Activated gamma-delta T cell treated with anti-CD3 and anti-CD28 coated beads, Interleukin-2, amount 50 U/mL, for 16 hours (primary cell): ENCODE measurements around the gene SLC6A6.

Source experiments
- DNase-seq: peaks from one replicate; pipeline ENCODE4 v3.0.0-alpha.2; 2020; ENCODE audit warnings: low read depth

SLC6A6 gene

DNA sequence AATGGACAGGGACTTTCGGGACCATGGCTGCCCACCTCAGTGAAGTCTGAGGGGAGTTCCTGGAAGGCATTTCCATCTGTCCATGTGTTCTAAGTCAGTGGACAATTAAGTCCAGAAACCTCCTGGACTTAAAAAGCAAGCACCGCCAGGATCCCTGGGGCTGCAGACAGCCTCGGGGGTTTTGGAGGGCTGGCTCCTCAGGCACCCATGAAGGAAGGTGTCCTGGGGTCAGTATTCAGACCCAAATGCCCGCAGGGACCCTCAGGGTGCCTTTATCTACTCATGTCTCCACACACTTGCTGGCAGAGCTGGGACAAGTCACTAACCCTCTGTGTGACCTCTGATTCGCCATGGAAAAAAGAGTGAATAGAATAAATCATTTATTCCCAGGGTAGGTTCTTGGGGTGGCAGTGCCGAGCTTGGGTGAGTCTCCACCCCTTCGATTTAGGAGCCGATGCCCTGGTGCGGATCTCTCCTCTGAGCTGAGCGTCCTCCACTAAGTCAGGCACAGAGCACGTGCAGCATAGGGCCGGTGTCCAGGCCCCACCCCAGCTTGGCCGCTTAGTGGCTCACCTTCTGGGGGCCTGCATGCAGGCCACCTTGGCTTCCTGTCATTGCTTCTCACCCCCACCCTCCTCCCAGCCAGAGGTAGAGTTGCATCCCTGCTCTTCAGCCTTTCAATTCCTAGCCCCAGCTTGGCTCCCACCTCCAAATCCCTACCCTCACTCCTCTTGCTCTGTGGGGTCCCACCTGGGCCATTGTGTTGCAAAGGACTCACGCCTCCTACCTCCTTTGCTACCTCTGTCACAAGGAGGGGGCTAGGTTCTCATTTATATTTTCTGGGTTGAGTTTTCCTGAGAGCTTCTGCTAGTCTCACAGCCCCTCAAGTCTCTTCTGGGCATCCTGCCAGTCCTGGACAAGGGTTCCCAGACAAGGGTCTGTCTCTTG lies 19.9 kb downstream of the SLC6A6 start:
- DNase-seq, result no peak

- DNase-seq, result no peak
Observed at GRCh38 chr3:14423197-14423743, 20.9 kb downstream of the SLC6A6 start.

GRCh38 chr3:14423963-14424362 lies 21.6 kb downstream of the SLC6A6 start:
- no peak for DNase-seq

- peak; percentile 47 for DNase-seq
Observed at GRCh38 chr3:14424711-14425580, 22.5 kb downstream of the SLC6A6 start.

- DNase-seq, result no peak
Observed at GRCh38 chr3:14425581-14426304, 23.3 kb downstream of the SLC6A6 start.

GRCh38 chr3:14426305-14426620 lies 23.9 kb downstream of the SLC6A6 start:
- no peak for DNase-seq

DNA sequence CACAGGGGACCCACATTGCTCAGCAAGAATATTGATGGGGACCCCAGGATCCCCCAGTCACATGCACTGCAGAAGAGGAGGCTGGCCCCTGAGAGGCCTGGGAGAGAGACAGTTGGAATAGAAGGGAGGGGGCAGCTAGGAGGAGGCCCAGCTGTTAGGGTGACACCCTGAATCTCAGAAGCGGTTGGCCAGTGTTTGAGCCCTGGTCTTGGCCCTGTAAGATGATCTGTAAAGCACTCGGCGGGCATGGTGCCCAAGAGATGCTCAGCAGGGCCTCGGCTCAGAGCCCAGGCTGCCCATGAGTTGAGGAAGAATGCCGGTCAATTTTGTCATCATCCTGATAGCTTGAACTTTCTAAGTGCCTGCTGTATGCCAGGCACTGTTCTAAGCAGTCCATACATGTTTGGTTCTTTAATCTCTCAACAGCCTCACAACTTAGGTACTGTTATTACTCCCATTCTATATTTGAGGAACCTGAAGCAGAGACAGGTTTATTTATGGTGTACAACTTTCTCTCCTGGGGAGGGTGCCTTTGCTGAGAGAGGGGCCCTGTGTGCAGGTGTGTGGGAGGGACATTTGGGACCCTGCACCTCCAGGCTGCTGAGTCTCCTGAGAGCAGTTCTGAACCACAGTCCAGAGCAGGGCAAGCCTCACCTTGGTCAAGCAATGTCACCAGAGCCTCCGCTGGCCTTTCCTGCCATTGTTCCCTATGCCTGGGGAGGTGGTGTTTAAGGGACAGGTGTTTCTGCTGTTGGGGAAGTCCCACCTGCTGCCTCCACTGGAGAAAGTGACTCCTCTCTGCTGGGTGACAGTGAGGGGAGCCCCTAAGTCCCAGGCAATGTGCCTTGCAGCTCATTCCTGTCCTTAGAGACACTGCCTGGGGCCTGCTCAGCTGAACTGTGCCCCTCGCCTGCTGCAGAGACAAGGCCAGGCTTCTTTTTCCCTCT lies 26.0 kb downstream of the SLC6A6 start:
- DNase-seq, result no peak

DNA sequence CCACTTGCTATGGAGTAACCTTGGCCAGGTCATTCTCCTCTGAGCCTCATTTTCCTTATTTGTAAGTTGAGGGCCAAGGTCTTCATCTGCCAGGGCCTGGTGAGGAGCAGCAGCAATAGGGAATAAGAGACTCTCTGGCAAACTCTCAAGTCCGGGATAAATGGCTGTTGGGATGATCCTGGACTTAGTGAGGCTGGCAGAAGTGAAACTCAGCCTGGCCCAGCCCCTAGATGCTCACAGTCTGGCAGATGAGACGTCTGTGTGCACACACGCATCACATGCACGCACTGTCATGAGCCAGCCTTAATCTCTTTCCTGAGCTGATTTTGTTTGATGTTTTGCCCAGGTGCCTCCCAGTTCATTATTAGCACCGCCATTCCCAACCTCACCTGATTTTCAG lies 26.8 kb downstream of the SLC6A6 start:
- DNase-seq, result no peak

DNA sequence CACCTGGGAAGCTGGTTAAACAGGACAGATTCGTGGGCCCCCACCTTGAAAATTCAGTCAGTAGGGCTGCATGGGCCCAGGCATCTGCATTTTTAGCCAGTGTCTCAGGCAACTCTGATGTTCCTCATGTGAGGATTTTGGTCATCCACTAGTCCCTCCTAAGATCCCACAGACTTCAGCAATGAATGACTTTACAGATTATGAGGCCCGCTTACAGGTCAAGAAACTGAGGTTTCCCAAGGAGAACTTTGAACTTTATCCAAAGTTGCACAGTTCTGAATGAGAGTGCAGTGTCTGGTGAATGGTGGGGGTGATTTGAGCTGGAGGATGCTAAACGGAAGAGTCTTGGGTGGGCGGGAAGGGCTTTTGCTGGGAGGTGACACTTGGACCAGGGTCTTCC lies 27.2 kb downstream of the SLC6A6 start:
- no peak for DNase-seq

- DNase-seq, result no peak
Observed at GRCh38 chr3:14430053-14430452, 27.6 kb downstream of the SLC6A6 start.

GRCh38 chr3:14430706-14431451 lies 28.5 kb downstream of the SLC6A6 start:
- no peak for DNase-seq

GRCh38 chr3:14431452-14431916 lies 29.1 kb downstream of the SLC6A6 start:
- DNase-seq, result no peak

- DNase-seq, result peak; percentile 95
Observed at GRCh38 chr3:14431917-14432834, 29.8 kb downstream of the SLC6A6 start.

- no peak for DNase-seq
Observed at GRCh38 chr3:14433106-14433505, 30.7 kb downstream of the SLC6A6 start.

DNA sequence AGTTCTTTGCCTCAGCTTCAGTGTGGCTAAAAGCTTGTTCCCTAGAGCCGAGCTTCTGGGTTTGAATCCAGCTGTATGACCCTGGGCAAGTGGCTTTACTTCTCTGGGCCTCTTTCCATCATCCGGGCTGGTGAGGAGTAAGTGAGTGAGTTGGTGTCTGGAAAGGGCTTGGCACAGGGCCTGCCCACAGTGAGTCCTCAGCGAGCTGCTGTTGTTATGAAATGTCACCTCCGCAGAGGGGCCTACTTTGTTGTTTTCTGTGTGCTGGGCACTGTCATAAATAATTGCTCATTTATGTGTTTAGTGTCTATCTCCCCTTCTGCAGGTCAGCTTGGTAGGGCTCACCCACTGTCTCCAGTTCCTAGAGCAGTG lies 31.7 kb downstream of the SLC6A6 start:
- no peak for DNase-seq

DNA sequence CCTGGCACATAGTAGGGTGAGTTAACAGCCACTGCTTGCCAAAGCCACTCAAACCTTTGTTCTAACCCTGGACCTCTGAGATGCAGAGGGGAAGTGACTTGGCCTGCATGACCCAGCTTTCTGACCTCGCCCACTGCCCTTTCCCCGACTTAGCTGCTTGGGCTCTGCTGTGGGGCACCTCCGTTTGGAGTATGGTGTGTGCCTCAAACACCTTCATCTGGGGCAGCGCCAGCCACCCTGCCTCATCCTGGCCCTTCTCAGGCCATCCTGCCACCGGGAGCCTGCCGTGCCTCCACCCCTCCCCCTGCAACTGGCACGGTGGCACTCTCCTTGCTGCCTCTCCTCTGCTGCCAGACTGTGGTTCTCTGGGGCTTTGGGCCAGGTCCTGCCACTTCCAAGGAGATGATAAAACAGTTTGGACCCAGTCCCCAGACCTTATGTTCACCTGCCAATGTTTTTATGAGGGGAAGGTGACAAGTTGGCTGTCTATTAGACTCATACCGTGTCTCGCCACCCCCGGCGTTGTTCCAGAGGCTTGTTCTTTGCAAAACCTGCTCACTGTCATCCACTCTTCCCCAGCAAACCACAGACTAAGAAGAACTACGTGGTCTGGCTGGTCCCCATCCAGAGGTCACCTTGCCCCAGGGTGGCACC lies 32.2 kb downstream of the SLC6A6 start:
- DNase-seq, result no peak

- DNase-seq, result no peak
Observed at GRCh38 chr3:14435175-14436014, 33.0 kb downstream of the SLC6A6 start.

DNA sequence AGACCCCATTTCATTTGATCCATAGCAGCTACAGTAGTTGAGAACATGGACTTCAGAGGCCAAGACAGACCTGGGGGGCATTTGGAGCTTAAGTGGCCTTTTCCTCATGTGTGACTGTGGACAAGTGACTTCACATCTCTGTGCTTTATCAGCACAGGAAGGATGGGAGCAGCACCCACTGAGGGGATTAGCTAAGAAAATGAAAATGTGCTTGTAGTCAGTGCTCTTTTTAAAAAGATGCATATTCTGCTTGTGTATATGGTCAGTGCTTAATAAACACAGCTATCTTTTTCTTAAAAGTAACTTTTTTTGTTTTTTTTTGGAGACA lies 34.5 kb downstream of the SLC6A6 start:
- no peak for DNase-seq
